WTC11 (cell line): ENCODE results near the gene BRSK2.

Experiments used
- CREB1 ChIP-seq: sonication (generic); formaldehyde crosslinking; IDR thresholded peaks from 2 replicates; pipeline ENCODE4 v1.8.0; 2023; ENCODE audit warnings: mild to moderate bottlenecking, missing genetic modification reagents
- CREM ChIP-seq: sonication (generic); formaldehyde crosslinking; IDR thresholded peaks from 2 replicates; pipeline ENCODE4 v1.8.1; 2022; ENCODE audit warnings: mild to moderate bottlenecking, missing genetic modification reagents, moderate library complexity
- CTCF ChIP-seq: fragments of 200-600 bp; IDR thresholded peaks from 2 replicates; pipeline ENCODE4 v1.8.0; 2022; ENCODE audit warnings: antibody characterized with exemption
- ESRRA ChIP-seq: sonication (generic); formaldehyde crosslinking; IDR thresholded peaks from 2 replicates; pipeline ENCODE4 v1.8.1; 2022; ENCODE audit warnings: mild to moderate bottlenecking, missing genetic modification reagents, borderline replicate concordance
- NFYB ChIP-seq: sonication (generic); formaldehyde crosslinking; conservative IDR thresholded peaks from 2 replicates; pipeline ENCODE4 v1.8.0; 2022; ENCODE audit warnings: low read depth, missing genetic modification reagents
- NR3C1 ChIP-seq: sonication (generic); formaldehyde crosslinking; conservative IDR thresholded peaks from 2 replicates; pipeline ENCODE4 v1.8.1; 2023; ENCODE audit warnings: low read depth, mild to moderate bottlenecking, missing genetic modification reagents
- PRRX2 ChIP-seq: fragments of 250-450 bp; sonication (Bioruptor Pico); IDR thresholded peaks from 2 replicates; pipeline ENCODE4 v1.8.0; 2021; ENCODE audit warnings: mild to moderate bottlenecking
- SP1 ChIP-seq: sonication (generic); formaldehyde crosslinking; conservative IDR thresholded peaks from 2 replicates; pipeline ENCODE4 v1.8.1; 2022; ENCODE audit warnings: missing genetic modification reagents
- ZNF232 ChIP-seq: sonication (generic); formaldehyde crosslinking; IDR thresholded peaks from 2 replicates; pipeline ENCODE4 v1.8.0; 2022; ENCODE audit warnings: mild to moderate bottlenecking, missing genetic modification reagents
- ZNF263 ChIP-seq: sonication (generic); formaldehyde crosslinking; IDR thresholded peaks from 2 replicates; pipeline ENCODE4 v1.8.1; 2022; ENCODE audit warnings: low read depth, mild to moderate bottlenecking, moderate library complexity, missing genetic modification reagents
- TF ChIP-seq, protein P1 (sequence below): fragments of 250-450 bp; sonication (Bioruptor Pico); IDR thresholded peaks from 2 replicates; pipeline ENCODE4 v1.9.0; 2021; ENCODE audit warnings: mild to moderate bottlenecking
- TF ChIP-seq, protein P2 (sequence below): sonication (generic); formaldehyde crosslinking; IDR thresholded peaks from 2 replicates; pipeline ENCODE4 v1.8.0; 2022; ENCODE audit warnings: missing genetic modification reagents
- TF ChIP-seq, protein P3 (sequence below): sonication (generic); formaldehyde crosslinking; IDR thresholded peaks from 2 replicates; pipeline ENCODE4 v1.8.1; 2023; ENCODE audit warnings: mild to moderate bottlenecking, missing genetic modification reagents, moderate library complexity
- TF ChIP-seq, protein P4 (sequence below): sonication (generic); formaldehyde crosslinking; conservative IDR thresholded peaks from 2 replicates; pipeline ENCODE4 v1.8.1; 2022; ENCODE audit warnings: mild to moderate bottlenecking, missing genetic modification reagents

DNA sequence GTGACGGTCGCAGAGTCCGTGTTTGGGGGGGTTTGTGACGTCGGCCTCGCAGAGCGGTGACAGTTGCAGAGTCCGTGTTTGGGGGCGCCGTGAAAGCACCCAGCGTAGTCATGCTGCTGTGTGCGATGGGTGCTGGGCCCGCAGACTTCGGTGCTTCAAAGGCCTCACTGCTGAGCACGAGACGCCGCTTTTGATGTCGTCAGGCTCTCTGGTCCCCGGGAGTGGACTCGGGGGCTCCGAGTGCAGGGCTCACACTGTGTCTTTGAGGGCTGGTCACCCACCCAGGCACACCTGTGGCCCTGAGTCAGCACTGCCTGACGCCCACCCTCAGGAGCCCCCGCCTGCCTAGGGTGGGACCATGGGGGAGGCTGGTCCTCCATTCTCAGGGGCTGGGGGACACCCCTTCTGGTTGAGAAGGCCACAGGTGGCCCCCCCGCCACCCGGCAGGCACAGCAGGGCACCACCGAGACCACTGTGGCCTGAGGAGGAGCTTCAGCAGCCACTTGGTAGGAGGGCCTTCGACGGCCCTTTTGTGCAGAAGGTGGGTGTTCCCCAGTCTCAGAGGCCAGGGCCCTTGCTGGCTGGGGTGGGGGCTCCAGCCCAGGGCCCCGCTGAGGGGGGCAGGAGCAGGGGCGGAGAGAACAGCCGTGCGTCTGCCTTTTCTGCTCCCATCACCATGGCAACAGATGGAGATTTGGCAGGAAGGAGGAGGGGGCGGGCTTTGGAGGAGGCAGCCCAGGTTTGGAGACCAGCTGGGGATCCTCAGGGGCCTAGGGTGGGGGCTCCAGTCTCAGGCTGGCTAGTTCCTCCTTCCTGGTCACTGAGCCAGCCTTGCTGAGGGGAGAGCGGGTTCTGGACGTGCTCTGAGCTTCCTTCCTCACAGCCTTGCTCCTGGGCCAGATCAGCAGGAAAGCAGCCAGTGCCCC, 20.9 kb downstream of the BRSK2 start:
- TF ChIP-seq, protein P1, sequence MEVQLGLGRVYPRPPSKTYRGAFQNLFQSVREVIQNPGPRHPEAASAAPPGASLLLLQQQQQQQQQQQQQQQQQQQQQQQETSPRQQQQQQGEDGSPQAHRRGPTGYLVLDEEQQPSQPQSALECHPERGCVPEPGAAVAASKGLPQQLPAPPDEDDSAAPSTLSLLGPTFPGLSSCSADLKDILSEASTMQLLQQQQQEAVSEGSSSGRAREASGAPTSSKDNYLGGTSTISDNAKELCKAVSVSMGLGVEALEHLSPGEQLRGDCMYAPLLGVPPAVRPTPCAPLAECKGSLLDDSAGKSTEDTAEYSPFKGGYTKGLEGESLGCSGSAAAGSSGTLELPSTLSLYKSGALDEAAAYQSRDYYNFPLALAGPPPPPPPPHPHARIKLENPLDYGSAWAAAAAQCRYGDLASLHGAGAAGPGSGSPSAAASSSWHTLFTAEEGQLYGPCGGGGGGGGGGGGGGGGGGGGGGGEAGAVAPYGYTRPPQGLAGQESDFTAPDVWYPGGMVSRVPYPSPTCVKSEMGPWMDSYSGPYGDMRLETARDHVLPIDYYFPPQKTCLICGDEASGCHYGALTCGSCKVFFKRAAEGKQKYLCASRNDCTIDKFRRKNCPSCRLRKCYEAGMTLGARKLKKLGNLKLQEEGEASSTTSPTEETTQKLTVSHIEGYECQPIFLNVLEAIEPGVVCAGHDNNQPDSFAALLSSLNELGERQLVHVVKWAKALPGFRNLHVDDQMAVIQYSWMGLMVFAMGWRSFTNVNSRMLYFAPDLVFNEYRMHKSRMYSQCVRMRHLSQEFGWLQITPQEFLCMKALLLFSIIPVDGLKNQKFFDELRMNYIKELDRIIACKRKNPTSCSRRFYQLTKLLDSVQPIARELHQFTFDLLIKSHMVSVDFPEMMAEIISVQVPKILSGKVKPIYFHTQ (CRISPR knock-in tag), result no peak
- TF ChIP-seq CTCF (no peak), ZNF263 (CRISPR knock-in tag) (no peak), SP1 (CRISPR knock-in tag) (no peak), NR3C1 (CRISPR knock-in tag) (no peak), PRRX2 (CRISPR knock-in tag) (no peak), CREM (no peak), ESRRA (CRISPR knock-in tag) (no peak), ZNF232 (CRISPR knock-in tag) (no peak), CREB1 (CRISPR knock-in tag) (no peak), NFYB (CRISPR knock-in tag) (no peak)
- TF ChIP-seq, protein P2, sequence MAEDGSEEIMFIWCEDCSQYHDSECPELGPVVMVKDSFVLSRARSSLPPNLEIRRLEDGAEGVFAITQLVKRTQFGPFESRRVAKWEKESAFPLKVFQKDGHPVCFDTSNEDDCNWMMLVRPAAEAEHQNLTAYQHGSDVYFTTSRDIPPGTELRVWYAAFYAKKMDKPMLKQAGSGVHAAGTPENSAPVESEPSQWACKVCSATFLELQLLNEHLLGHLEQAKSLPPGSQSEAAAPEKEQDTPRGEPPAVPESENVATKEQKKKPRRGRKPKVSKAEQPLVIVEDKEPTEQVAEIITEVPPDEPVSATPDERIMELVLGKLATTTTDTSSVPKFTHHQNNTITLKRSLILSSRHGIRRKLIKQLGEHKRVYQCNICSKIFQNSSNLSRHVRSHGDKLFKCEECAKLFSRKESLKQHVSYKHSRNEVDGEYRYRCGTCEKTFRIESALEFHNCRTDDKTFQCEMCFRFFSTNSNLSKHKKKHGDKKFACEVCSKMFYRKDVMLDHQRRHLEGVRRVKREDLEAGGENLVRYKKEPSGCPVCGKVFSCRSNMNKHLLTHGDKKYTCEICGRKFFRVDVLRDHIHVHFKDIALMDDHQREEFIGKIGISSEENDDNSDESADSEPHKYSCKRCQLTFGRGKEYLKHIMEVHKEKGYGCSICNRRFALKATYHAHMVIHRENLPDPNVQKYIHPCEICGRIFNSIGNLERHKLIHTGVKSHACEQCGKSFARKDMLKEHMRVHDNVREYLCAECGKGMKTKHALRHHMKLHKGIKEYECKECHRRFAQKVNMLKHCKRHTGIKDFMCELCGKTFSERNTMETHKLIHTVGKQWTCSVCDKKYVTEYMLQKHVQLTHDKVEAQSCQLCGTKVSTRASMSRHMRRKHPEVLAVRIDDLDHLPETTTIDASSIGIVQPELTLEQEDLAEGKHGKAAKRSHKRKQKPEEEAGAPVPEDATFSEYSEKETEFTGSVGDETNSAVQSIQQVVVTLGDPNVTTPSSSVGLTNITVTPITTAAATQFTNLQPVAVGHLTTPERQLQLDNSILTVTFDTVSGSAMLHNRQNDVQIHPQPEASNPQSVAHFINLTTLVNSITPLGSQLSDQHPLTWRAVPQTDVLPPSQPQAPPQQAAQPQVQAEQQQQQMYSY (CRISPR knock-in tag), result no peak
- TF ChIP-seq, protein P3, sequence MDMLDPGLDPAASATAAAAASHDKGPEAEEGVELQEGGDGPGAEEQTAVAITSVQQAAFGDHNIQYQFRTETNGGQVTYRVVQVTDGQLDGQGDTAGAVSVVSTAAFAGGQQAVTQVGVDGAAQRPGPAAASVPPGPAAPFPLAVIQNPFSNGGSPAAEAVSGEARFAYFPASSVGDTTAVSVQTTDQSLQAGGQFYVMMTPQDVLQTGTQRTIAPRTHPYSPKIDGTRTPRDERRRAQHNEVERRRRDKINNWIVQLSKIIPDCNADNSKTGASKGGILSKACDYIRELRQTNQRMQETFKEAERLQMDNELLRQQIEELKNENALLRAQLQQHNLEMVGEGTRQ (CRISPR knock-in tag), result no peak
- TF ChIP-seq, protein P4, sequence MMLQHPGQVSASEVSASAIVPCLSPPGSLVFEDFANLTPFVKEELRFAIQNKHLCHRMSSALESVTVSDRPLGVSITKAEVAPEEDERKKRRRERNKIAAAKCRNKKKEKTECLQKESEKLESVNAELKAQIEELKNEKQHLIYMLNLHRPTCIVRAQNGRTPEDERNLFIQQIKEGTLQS (CRISPR knock-in tag), result no peak
